ENCODE data around the gene GPBP1.

GRCh38 chr5:57302643-57303042 lies 128.8 kb downstream of the GPBP1 start:
- TF ChIP-seq CTCF (IDR thresholded peaks at IDR 0.05) (no peak), POLR2AphosphoS5 (IDR thresholded peaks at IDR 0.05; ENCODE audit: low read depth, low read length) (no peak), TCF7L2 (IDR thresholded peaks at IDR 0.05; ENCODE audit: low read depth, low read length) (no peak), SIN3A (IDR thresholded peaks at IDR 0.05; ENCODE audit: borderline replicate concordance, insufficient read depth, low read depth, low read length) (no peak)
